MM.1S (cell line): ENCODE results near the gene ZNF483.

ENCODE experiments used
- DNase-seq: peaks from one replicate; pipeline ENCODE4 v3.0.0-alpha.2; 2015
- H2AFZ ChIP-seq: fragments of 300-600 bp; sonication (generic); 2 replicates; pipeline ENCODE4 v1.6.0; 2016; ENCODE audit warnings: antibody characterized with exemption, low read length
- H3F3A ChIP-seq: fragments of 300-600 bp; sonication (generic); 2 replicates; pipeline ENCODE4 v1.6.1; 2016; ENCODE audit warnings: mild to moderate bottlenecking, antibody characterized with exemption, low read length, moderate library complexity, mixed read lengths; ENCODE audit not compliant: insufficient read depth
- H3K27ac ChIP-seq: fragments of 300-600 bp; sonication (generic); 2 replicates; pipeline ENCODE4 v1.5.1; 2016; ENCODE audit warnings: mild to moderate bottlenecking, low read length
- H3K27me3 ChIP-seq: fragments of 300-600 bp; sonication (generic); replicated peaks from 2 replicates; pipeline ENCODE4 v1.6.0; 2016; ENCODE audit warnings: low read length; ENCODE audit not compliant: insufficient read depth
- H3K36me3 ChIP-seq: fragments of 300-600 bp; sonication (generic); replicated peaks from 2 replicates; pipeline ENCODE4 v1.6.1; 2016; ENCODE audit warnings: mild to moderate bottlenecking, low read length, mixed read lengths; ENCODE audit not compliant: insufficient read depth
- H3K4me1 ChIP-seq: fragments of 300-600 bp; sonication (generic); 2 replicates; pipeline ENCODE4 v1.6.1; 2016; ENCODE audit warnings: low read length, mixed read lengths
- H3K4me2 ChIP-seq: fragments of 300-600 bp; sonication (generic); 2 replicates; pipeline ENCODE4 v1.6.0; 2016; ENCODE audit warnings: low read depth, low read length
- H3K4me3 ChIP-seq: fragments of 300-600 bp; sonication (generic); 2 replicates; pipeline ENCODE4 v1.5.1; 2016; ENCODE audit warnings: low read length, mixed read lengths
- H3K79me2 ChIP-seq: fragments of 300-600 bp; sonication (generic); 2 replicates; pipeline ENCODE4 v1.6.1; 2016; ENCODE audit warnings: mixed run types, low read length, mixed read lengths
- H3K9ac ChIP-seq: fragments of 300-600 bp; sonication (generic); 2 replicates; pipeline ENCODE4 v1.6.1; 2016; ENCODE audit warnings: low read length, mixed read lengths
- H3K9me2 ChIP-seq: fragments of 300-600 bp; sonication (generic); replicated peaks from 2 replicates; pipeline ENCODE4 v1.6.1; 2016; ENCODE audit warnings: mild to moderate bottlenecking, low read length, mixed read lengths; ENCODE audit not compliant: insufficient read depth
- H3K9me3 ChIP-seq: fragments of 300-600 bp; sonication (generic); replicated peaks from 2 replicates; pipeline ENCODE4 v1.6.1; 2016; ENCODE audit warnings: mild to moderate bottlenecking, low read length, mixed read lengths; ENCODE audit not compliant: insufficient read depth
- H4K20me1 ChIP-seq: fragments of 300-600 bp; sonication (generic); 2 replicates; pipeline ENCODE4 v1.6.1; 2016; ENCODE audit warnings: mild to moderate bottlenecking, low read length, moderate library complexity, mixed read lengths; ENCODE audit not compliant: insufficient read depth
- CTCF ChIP-seq: fragments of 300-600 bp; sonication (generic); IDR thresholded peaks from 2 replicates; pipeline ENCODE4 v1.5.1; 2016; ENCODE audit warnings: antibody characterized with exemption, low read length, mixed read lengths
- EZH2 ChIP-seq: fragments of 300-600 bp; sonication (generic); optimal IDR thresholded peaks from 2 replicates; pipeline ENCODE3; 2017; ENCODE audit warnings: low read depth, mild to moderate bottlenecking, antibody characterized with exemption, low read length, mixed read lengths
- EZH2phosphoT487 ChIP-seq: fragments of 300-600 bp; sonication (generic); IDR thresholded peaks from 2 replicates; pipeline ENCODE4 v1.6.1; 2018; ENCODE audit warnings: antibody characterized with exemption, low read length

ZNF483 gene

GRCh38 chr9:111481885-111482636, 42.9 kb upstream of the ZNF483 start:
- peak overlapping the region; percentile 96 for H3K4me3 ChIP-seq
- H2AFZ ChIP-seq = no peak overlapping the region
- peaks cover 14% of the 10 kb centered on the region; the same call in 1 of the 2 replicates for H3K4me1 ChIP-seq
- H3K27me3 ChIP-seq = no peaks in the 10 kb centered on the region
- peaks cover 13% of the 10 kb centered on the region for H3F3A ChIP-seq
- H3K9me3 ChIP-seq = no peaks in the 10 kb centered on the region
- peak overlapping the region; percentile 78 for H3K4me2 ChIP-seq
- no peak for DNase-seq
- H3K27ac ChIP-seq = no peak overlapping the region
- no peak for TF ChIP-seq EZH2phosphoT487
- TF ChIP-seq EZH2 = no peak
- no peak for TF ChIP-seq CTCF
- H3K79me2 ChIP-seq = peaks cover 64% of the 10 kb centered on the region
- H3K36me3 ChIP-seq = no peaks in the 10 kb centered on the region
- H4K20me1 ChIP-seq = peaks cover 29% of the 10 kb centered on the region
- H3K9ac ChIP-seq = peak overlapping the region; percentile 89; the same call in 1 of the 2 replicates
- no peaks in the 10 kb centered on the region for H3K9me2 ChIP-seq

DNA sequence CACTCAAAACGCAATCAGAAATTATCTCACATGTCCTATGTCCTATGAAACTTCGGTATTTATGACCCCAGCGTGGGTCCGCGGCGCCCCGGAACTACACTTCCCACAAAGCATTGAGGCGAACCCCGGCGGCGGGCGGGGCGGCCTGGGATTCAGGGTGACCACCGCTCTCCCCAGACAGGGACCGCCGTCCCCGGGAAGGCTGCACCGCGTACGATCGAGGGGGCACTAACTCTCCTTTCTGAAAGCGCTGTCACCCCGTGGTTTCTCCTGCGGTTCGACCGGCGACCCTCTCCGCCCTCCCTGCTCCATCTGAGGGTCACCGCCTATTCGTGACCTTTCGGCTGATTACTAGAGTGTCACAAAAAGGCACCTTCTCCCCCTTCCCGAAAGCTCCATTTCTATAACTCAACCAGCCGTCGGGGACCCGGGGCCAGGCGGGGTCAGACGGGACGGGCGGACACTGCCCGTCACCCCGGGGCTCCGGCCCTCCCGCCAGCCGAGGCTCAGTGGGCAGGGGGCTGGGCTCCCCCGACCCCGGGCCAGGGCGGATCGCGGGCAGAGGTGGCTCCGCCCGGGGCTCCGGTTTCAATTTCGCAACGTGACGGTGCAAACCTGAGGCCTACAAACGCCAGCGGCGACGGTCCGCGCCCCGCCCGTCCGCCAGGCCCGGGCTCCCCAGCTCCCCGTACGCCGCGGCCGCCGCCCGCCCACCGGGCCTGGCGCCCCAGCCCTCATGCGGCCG, 42.1 kb upstream of the ZNF483 start:
- peak overlapping the region; percentile 89 for H3K9ac ChIP-seq
- 0 out of 2 replicates have a peak overlapping the region, but pooled peaks have one; percentile 61 for H2AFZ ChIP-seq
- H3K9me2 ChIP-seq = no peaks in the 10 kb centered on the region
- peaks cover 24% of the 10 kb centered on the region for H4K20me1 ChIP-seq
- H3K9me3 ChIP-seq = no peaks in the 10 kb centered on the region
- H3K27me3 ChIP-seq = no peaks in the 10 kb centered on the region
- no peaks in the 10 kb centered on the region for H3K36me3 ChIP-seq
- peaks cover 13% of the 10 kb centered on the region for H3F3A ChIP-seq
- peak overlapping the region; percentile 78 for H3K4me2 ChIP-seq
- peak; percentile 82 for DNase-seq
- H3K27ac ChIP-seq = peak overlapping the region; percentile 90
- H3K4me1 ChIP-seq = peaks cover 14% of the 10 kb centered on the region; the same call in 1 of the 2 replicates
- H3K79me2 ChIP-seq = peaks cover 56% of the 10 kb centered on the region
- H3K4me3 ChIP-seq = peak overlapping the region; percentile 96
- TF ChIP-seq EZH2 (no peak), CTCF (no peak), EZH2phosphoT487 (no peak)

GRCh38 chr9:111483439-111483857, 41.5 kb upstream of the ZNF483 start:
- peaks cover 23% of the 10 kb centered on the region for H4K20me1 ChIP-seq
- peaks cover 14% of the 10 kb centered on the region; the same call in 1 of the 2 replicates for H3K4me1 ChIP-seq
- no peak overlapping the region for H3K4me3 ChIP-seq
- H3F3A ChIP-seq = peaks cover 13% of the 10 kb centered on the region
- no peak overlapping the region for H3K4me2 ChIP-seq
- H3K27me3 ChIP-seq = no peaks in the 10 kb centered on the region
- peak; percentile 38 for DNase-seq
- no peak overlapping the region for H2AFZ ChIP-seq
- H3K9me3 ChIP-seq = no peaks in the 10 kb centered on the region
- TF ChIP-seq EZH2 = no peak
- TF ChIP-seq EZH2phosphoT487 = no peak
- TF ChIP-seq CTCF = no peak
- H3K79me2 ChIP-seq = peaks cover 50% of the 10 kb centered on the region
- H3K9ac ChIP-seq = no peak overlapping the region
- no peaks in the 10 kb centered on the region for H3K36me3 ChIP-seq
- H3K9me2 ChIP-seq = no peaks in the 10 kb centered on the region
- no peak overlapping the region for H3K27ac ChIP-seq
